H9 (cell line): ENCODE data around the gene CLEC4C. TPM values are rescaled to one million over a fixed set of nuclear protein-coding genes. Genes with fewer than 3 reads are reported as not detected.
A peak's percentile ranks its signal among the peaks of the same experiment; 100 is the strongest.
"Not testable (repeated sequence)": the region's sequence is repeated elsewhere in the genome, so short reads cannot be mapped to it uniquely, and the experiment has no call there.

Experiments
- DNase-seq: peaks from one replicate; pipeline ENCODE4 v3.0.0-alpha.2; 2017
- H2AFZ ChIP-seq: one replicate; pipeline ENCODE4 v1.6.1; 2013; ENCODE audit warnings: mild to moderate bottlenecking, low read length, control low read depth, moderate library complexity
- H2AK5ac ChIP-seq: 2 replicates; pipeline ENCODE4 v1.6.1; 2013; ENCODE audit warnings: low read length, control low read depth, mixed read lengths; ENCODE audit not compliant: insufficient read length
- H2BK120ac ChIP-seq: one replicate; pipeline ENCODE4 v1.6.1; 2013; ENCODE audit warnings: low read depth, mild to moderate bottlenecking, low read length, control low read depth, inconsistent platforms; ENCODE audit not compliant: poor library complexity, severe bottlenecking
- H2BK12ac ChIP-seq: 2 replicates; pipeline ENCODE4 v1.6.1; 2013; ENCODE audit warnings: low read length, control low read depth, mixed read lengths, low read depth; ENCODE audit not compliant: insufficient read length
- H2BK15ac ChIP-seq: 2 replicates; pipeline ENCODE4 v1.6.1; 2013; ENCODE audit warnings: low read depth, low read length, control low read depth
- H2BK20ac ChIP-seq: one replicate; pipeline ENCODE4 v1.6.1; 2013; ENCODE audit warnings: low read depth, mild to moderate bottlenecking, low read length, control low read depth, inconsistent platforms; ENCODE audit not compliant: poor library complexity, severe bottlenecking
- H2BK5ac ChIP-seq: 2 replicates; pipeline ENCODE4 v1.6.1; 2013; ENCODE audit warnings: low read length, control low read depth, mixed read lengths; ENCODE audit not compliant: insufficient read length
- H3K14ac ChIP-seq: 2 replicates; pipeline ENCODE4 v1.6.1; 2013; ENCODE audit warnings: low read length, control low read depth; ENCODE audit not compliant: insufficient read depth
- H3K18ac ChIP-seq: 2 replicates; pipeline ENCODE4 v1.6.1; 2013; ENCODE audit warnings: low read depth, mild to moderate bottlenecking, mixed read lengths, low read length, control low read depth; ENCODE audit not compliant: insufficient read length
- H3K23ac ChIP-seq: 2 replicates; pipeline ENCODE4 v1.6.1; 2013; ENCODE audit warnings: low read length, control low read depth, mixed read lengths, low read depth; ENCODE audit not compliant: insufficient read length
- H3K23me2 ChIP-seq: 2 replicates; pipeline ENCODE4 v1.6.1; 2013; ENCODE audit warnings: low read depth, mild to moderate bottlenecking, mixed read lengths, low read length, control low read depth; ENCODE audit not compliant: insufficient read length, poor library complexity, severe bottlenecking
- H3K27ac ChIP-seq: 2 replicates; pipeline ENCODE4 v1.5.1; 2013; ENCODE audit warnings: low read length, control low read depth, mixed read lengths, low read depth; ENCODE audit not compliant: insufficient read length
- H3K27me3 ChIP-seq: 2 replicates; pipeline ENCODE4 v1.6.1; 2013; ENCODE audit warnings: low read length, control low read depth, inconsistent platforms; ENCODE audit not compliant: insufficient read depth
- H3K4ac ChIP-seq: 2 replicates; pipeline ENCODE4 v1.6.1; 2013; ENCODE audit warnings: low read depth, mild to moderate bottlenecking, control low read depth, inconsistent platforms, low read length, moderate library complexity
- H3K4me1 ChIP-seq: 2 replicates; pipeline ENCODE4 v1.6.1; 2013; ENCODE audit warnings: low read length, control low read depth, inconsistent platforms; ENCODE audit not compliant: insufficient read depth
- H3K4me2 ChIP-seq: 2 replicates; pipeline ENCODE4 v1.6.1; 2013; ENCODE audit warnings: low read length, control low read depth, mixed read lengths; ENCODE audit not compliant: insufficient read length, insufficient read depth
- H3K56ac ChIP-seq: 2 replicates; pipeline ENCODE4 v1.6.1; 2013; ENCODE audit warnings: low read depth, mild to moderate bottlenecking, mixed read lengths, low read length, control low read depth; ENCODE audit not compliant: insufficient read length
- H3K79me1 ChIP-seq: 2 replicates; pipeline ENCODE4 v1.6.1; 2013; ENCODE audit warnings: low read depth, mild to moderate bottlenecking, moderate library complexity, low read length, control low read depth, inconsistent platforms; ENCODE audit not compliant: insufficient read depth, poor library complexity, severe bottlenecking
- H3K79me2 ChIP-seq: 2 replicates; pipeline ENCODE4 v1.6.1; 2013; ENCODE audit warnings: low read length, control low read depth, inconsistent platforms; ENCODE audit not compliant: insufficient read depth
- H3K9ac ChIP-seq: 2 replicates; pipeline ENCODE4 v1.6.1; 2013; ENCODE audit warnings: low read length, control low read depth, mixed read lengths; ENCODE audit not compliant: insufficient read length; ENCODE audit errors: extremely low read depth
- H3K9me3 ChIP-seq: one replicate; pipeline ENCODE4 v1.6.1; 2013; ENCODE audit warnings: low read depth, low read length, inconsistent platforms; ENCODE audit not compliant: control insufficient read depth
- H3T11ph ChIP-seq: one replicate; pipeline ENCODE4 v1.6.1; 2013; ENCODE audit warnings: mild to moderate bottlenecking, low read length, control low read depth, inconsistent platforms
- H4K20me1 ChIP-seq: one replicate; pipeline ENCODE4 v1.6.1; 2013; ENCODE audit not compliant: control insufficient read depth, insufficient read length, insufficient read depth
- H4K5ac ChIP-seq: 2 replicates; pipeline ENCODE4 v1.6.1; 2013; ENCODE audit warnings: low read depth, mild to moderate bottlenecking, mixed read lengths, low read length, control low read depth; ENCODE audit not compliant: insufficient read length
- H4K8ac ChIP-seq: replicated peaks from 2 replicates; pipeline ENCODE4 v1.6.1; 2013; ENCODE audit warnings: low read length, control low read depth, mixed read lengths, low read depth; ENCODE audit not compliant: insufficient read length
- H4K91ac ChIP-seq: 2 replicates; pipeline ENCODE4 v1.6.1; 2013; ENCODE audit warnings: low read depth, mild to moderate bottlenecking, moderate library complexity, mixed read lengths, low read length, control low read depth; ENCODE audit not compliant: insufficient read length
- H3K27ac Mint-ChIP-seq, 3 experiments: 2 replicates in 2 of 3; 3 replicates in 1 of 3; pipeline ENCODE4 v1.8.0; 2020 to 2021; ENCODE audit warnings: mixed read lengths in 3 of 3, mild to moderate bottlenecking in 1 of 3, moderate library complexity in 1 of 3
- H3K27me3 Mint-ChIP-seq: 2 replicates; pipeline ENCODE4 v1.8.0; 2021; ENCODE audit warnings: low read depth, mild to moderate bottlenecking, moderate library complexity, mixed read lengths
- H3K36me3 Mint-ChIP-seq, 3 experiments: 2 replicates in 2 of 3; 3 replicates in 1 of 3; pipeline ENCODE4 v1.8.0; 2020 to 2021; ENCODE audit warnings: low read depth in 3 of 3, mixed read lengths in 3 of 3; ENCODE audit not compliant: insufficient read depth in 1 of 3
- H3K4me1 Mint-ChIP-seq, 2 experiments: 2 replicates each; pipeline ENCODE4 v1.8.0; 2020; ENCODE audit warnings: mixed read lengths in 2 of 2
- H3K4me3 Mint-ChIP-seq, 2 experiments: 2 replicates in 1 of 2; 3 replicates in 1 of 2; pipeline ENCODE4 v1.8.0; 2020 to 2021; ENCODE audit warnings: mild to moderate bottlenecking in 2 of 2, mixed read lengths in 2 of 2, moderate library complexity in 1 of 2
- H3K9me3 Mint-ChIP-seq, 2 experiments: 2 replicates in 1 of 2; 3 replicates in 1 of 2; pipeline ENCODE4 v1.8.0; 2020; ENCODE audit warnings: mild to moderate bottlenecking in 2 of 2, mixed read lengths in 2 of 2, moderate library complexity in 1 of 2
- WGBS: extraction: QIAGEN DNeasy Blood & Tissue Kit; methylation state at CpG from one replicate; pipeline ENCODE4 v1.1.7; 2013; ENCODE audit warnings: missing lambda C conversion rate, low lambda C conversion rate, mixed read lengths; ENCODE audit not compliant: insufficient read length; ENCODE audit errors: extremely low coverage; 5-methylcytosine and 5-hydroxymethylcytosine counted together
- total RNA-seq: library from RNA; stranded (reverse); gene quantifications from 2 replicates; pipeline ENCODE4 v1.2.1, GENCODE V29; 2021
- TF ChIP-seq, protein P1 (sequence below): fragments of 200-600 bp; sonication (generic); conservative IDR thresholded peaks from 3 replicates; pipeline ENCODE4 v1.8.0; 2021; ENCODE audit warnings: antibody characterized with exemption, mild to moderate bottlenecking

The CLEC4C gene
- total RNA-seq, 1 experiment from 2014 or later: 0.26 TPM

GRCh38 chr12:7784701-7785100, 37.5 kb upstream of the CLEC4C start:
- peaks cover 0 to 3% (median 2%) of the 10 kb centered on the region in 3 experiments; a peak in 2 of 7 replicates for H3K36me3 Mint-ChIP-seq

DNA sequence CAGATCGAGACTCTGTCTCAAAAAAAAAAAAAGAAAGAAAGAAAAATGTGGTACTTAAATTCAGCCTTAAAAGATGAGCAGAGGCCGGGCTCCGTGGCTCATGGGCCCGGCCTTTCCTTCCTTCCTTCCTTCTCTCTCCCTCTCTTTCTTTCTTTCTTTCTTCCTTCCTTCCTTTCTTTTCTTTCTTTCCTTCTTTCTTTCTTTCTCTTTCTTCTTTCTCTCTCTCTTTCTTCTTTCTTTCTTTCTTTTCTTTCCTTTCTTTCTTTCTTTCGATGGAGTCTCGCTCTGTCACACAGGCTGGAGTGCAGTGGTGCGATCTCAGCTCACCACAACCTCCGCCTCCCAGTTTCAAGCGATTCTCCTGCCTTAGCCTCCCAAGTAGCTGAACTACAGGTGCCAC, 36.3 kb upstream of the CLEC4C start:
- not testable (repeated sequence) for DNase-seq, H3K27ac Mint-ChIP-seq

More at GRCh38 chr12:7784701-7785100, 37.5 kb upstream of the CLEC4C start:
- WGBS: no CpG with 5 or more reads among the region's 2 CpGs
- no peak for DNase-seq
- Histone ChIP-seq H3K9ac (no peak overlapping the region), H2BK5ac (no peak overlapping the region), H3T11ph (no peak overlapping the region), H3K27ac (no peak overlapping the region), H3K56ac (no peak overlapping the region), H3K4ac (no peak overlapping the region), H4K8ac (no peak overlapping the region), H3K27me3 (no peaks in the 10 kb centered on the region), H3K23me2 (peaks cover 5% of the 10 kb centered on the region), H3K4me1 (no peaks in the 10 kb centered on the region; the same call in 1 of the 2 replicates), H3K79me2 (peaks cover 3% of the 10 kb centered on the region; the same call in 1 of the 2 replicates), H4K20me1 (no peaks in the 10 kb centered on the region), H2BK15ac (no peak overlapping the region), H3K23ac (no peak overlapping the region), H4K91ac (no peak overlapping the region), H3K4me2 (no peak overlapping the region), H2AK5ac (no peak overlapping the region), H2BK20ac (no peak overlapping the region), H3K79me1 (no peaks in the 10 kb centered on the region), H3K18ac (no peak overlapping the region), H3K14ac (no peak overlapping the region), H3K9me3 (no peaks in the 10 kb centered on the region), H2BK12ac (no peak overlapping the region), H4K5ac (no peak overlapping the region), H2AFZ (no peak overlapping the region), H2BK120ac (no peak overlapping the region)
- no peaks in the 10 kb centered on the region for H3K9me3 Mint-ChIP-seq
- H3K27me3 Mint-ChIP-seq: no peaks in the 10 kb centered on the region
- no peak overlapping the region; a peak in 1 of 7 replicates for H3K27ac Mint-ChIP-seq
- peaks cover 40 to 51% of the 10 kb centered on the region in 2 experiments for H3K4me1 Mint-ChIP-seq
- H3K4me3 Mint-ChIP-seq: no peak overlapping the region
- TF ChIP-seq, protein P1, sequence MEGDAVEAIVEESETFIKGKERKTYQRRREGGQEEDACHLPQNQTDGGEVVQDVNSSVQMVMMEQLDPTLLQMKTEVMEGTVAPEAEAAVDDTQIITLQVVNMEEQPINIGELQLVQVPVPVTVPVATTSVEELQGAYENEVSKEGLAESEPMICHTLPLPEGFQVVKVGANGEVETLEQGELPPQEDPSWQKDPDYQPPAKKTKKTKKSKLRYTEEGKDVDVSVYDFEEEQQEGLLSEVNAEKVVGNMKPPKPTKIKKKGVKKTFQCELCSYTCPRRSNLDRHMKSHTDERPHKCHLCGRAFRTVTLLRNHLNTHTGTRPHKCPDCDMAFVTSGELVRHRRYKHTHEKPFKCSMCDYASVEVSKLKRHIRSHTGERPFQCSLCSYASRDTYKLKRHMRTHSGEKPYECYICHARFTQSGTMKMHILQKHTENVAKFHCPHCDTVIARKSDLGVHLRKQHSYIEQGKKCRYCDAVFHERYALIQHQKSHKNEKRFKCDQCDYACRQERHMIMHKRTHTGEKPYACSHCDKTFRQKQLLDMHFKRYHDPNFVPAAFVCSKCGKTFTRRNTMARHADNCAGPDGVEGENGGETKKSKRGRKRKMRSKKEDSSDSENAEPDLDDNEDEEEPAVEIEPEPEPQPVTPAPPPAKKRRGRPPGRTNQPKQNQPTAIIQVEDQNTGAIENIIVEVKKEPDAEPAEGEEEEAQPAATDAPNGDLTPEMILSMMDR: no peak

More for the DNA sequence above, 36.3 kb upstream of the CLEC4C start:
- not testable (repeated sequence) for H3K36me3 Mint-ChIP-seq, H3K9me3 Mint-ChIP-seq, H3K4me1 ChIP-seq, H4K8ac ChIP-seq, H3K14ac ChIP-seq, H4K20me1 ChIP-seq, H4K5ac ChIP-seq, H2BK12ac ChIP-seq, H2BK5ac ChIP-seq, H3K23me2 ChIP-seq, H2BK20ac ChIP-seq, H3K79me2 ChIP-seq, H3K56ac ChIP-seq, H3K23ac ChIP-seq, H3K4me2 ChIP-seq, H3K4ac ChIP-seq, H4K91ac ChIP-seq, H3K27ac ChIP-seq, H3K27me3 Mint-ChIP-seq, H2BK120ac ChIP-seq, H3K9me3 ChIP-seq, H2BK15ac ChIP-seq, H3K27me3 ChIP-seq, H3T11ph ChIP-seq, H2AFZ ChIP-seq, H2AK5ac ChIP-seq, H3K9ac ChIP-seq, H3K79me1 ChIP-seq, H3K18ac ChIP-seq
- H3K4me3 Mint-ChIP-seq: peak overlapping the region in 1 of 2 experiments; percentile 26; a peak in 1 of 5 replicates
- WGBS: no CpG with 5 or more reads among the region's 9 CpGs
- peaks cover 35 to 40% of the 10 kb centered on the region in 2 experiments for H3K4me1 Mint-ChIP-seq
